H1 (cell line): ENCODE data around the gene PAQR5. TPM values are rescaled to one million over a fixed set of nuclear protein-coding genes. Genes with fewer than 3 reads are reported as not detected.

Source experiments
- CTCF ChIA-PET: fragments of 300-600 bp; sonication (Branson Sonifier 250); formaldehyde crosslinking; loops from one replicate; lab custom pipeline; 2021; ENCODE audit not compliant: partially characterized antibody; lab: Charles Lee
- POLR2A ChIA-PET: fragments of 300-600 bp; sonication (Branson Sonifier 250); formaldehyde crosslinking; loops from one replicate; lab custom pipeline; 2021; ENCODE audit warnings: inconsistent platforms; ENCODE audit not compliant: partially characterized antibody; lab: Charles Lee
- DNase-seq, 2 experiments: peaks; one replicate each; pipeline versions ENCODE4 v3.0.0 to v3.0.0-alpha.2; 2010 to 2022; ENCODE audit warnings: low spot score in 2 of 2, low read depth in 1 of 2, mixed read lengths in 1 of 2
- FAIRE-seq: peaks from 2 replicates; lab custom pipeline; 2011; peaks lifted over from hg19 to GRCh38; lab: Jason Lieb, UNC
- H2AFZ ChIP-seq: 2 replicates; pipeline ENCODE4 v1.8.1; 2012; ENCODE audit warnings: low read length, inconsistent platforms
- H2AK5ac ChIP-seq: 2 replicates; pipeline ENCODE4 v1.6.1; 2013; ENCODE audit warnings: low read depth, low read length
- H2BK120ac ChIP-seq: replicated peaks from 2 replicates; pipeline ENCODE3; 2013; ENCODE audit warnings: low read depth, low read length, inconsistent platforms
- H2BK12ac ChIP-seq: 2 replicates; pipeline ENCODE4 v1.6.1; 2013; ENCODE audit warnings: low read depth, low read length
- H2BK15ac ChIP-seq: 2 replicates; pipeline ENCODE4 v1.6.1; 2013; ENCODE audit warnings: low read length
- H2BK20ac ChIP-seq: 2 replicates; pipeline ENCODE4 v1.6.1; 2013; ENCODE audit warnings: low read length
- H2BK5ac ChIP-seq: 2 replicates; pipeline ENCODE4 v1.6.1; 2013; ENCODE audit warnings: low read depth, low read length
- H3K14ac ChIP-seq: 2 replicates; pipeline ENCODE4 v1.6.1; 2013; ENCODE audit warnings: inconsistent platforms; ENCODE audit not compliant: insufficient read length
- H3K18ac ChIP-seq: 2 replicates; pipeline ENCODE4 v1.6.1; 2013; ENCODE audit warnings: low read length; ENCODE audit errors: extremely low read depth
- H3K23ac ChIP-seq: 2 replicates; pipeline ENCODE4 v1.6.1; 2013; ENCODE audit warnings: inconsistent platforms; ENCODE audit not compliant: insufficient read length
- H3K23me2 ChIP-seq: 2 replicates; pipeline ENCODE4 v1.6.1; 2013; ENCODE audit warnings: low read depth, low read length
- H3K27ac ChIP-seq: 2 replicates; pipeline ENCODE4 v1.6.1; 2011; ENCODE audit warnings: low read depth, low read length, inconsistent platforms
- H3K27me3 ChIP-seq, 4 experiments: replicated peaks in 1 of 4; 1 replicate in 1 of 4; 2 replicates in 3 of 4; pipeline versions ENCODE4 v1.6.1 to v1.8.1; 2011 to 2013; ENCODE audit warnings: low read length in 3 of 4, mild to moderate bottlenecking in 3 of 4, inconsistent platforms in 2 of 4, mixed read lengths in 2 of 4, moderate library complexity in 1 of 4; ENCODE audit not compliant: control insufficient read depth in 3 of 4, insufficient read depth in 3 of 4; ENCODE audit errors: extremely low read depth in 1 of 4
- H3K36me3 ChIP-seq, 4 experiments: 2 replicates each; pipeline versions ENCODE4 v1.6.1 to v1.8.1; 2011 to 2013; ENCODE audit warnings: mild to moderate bottlenecking in 4 of 4, low read length in 3 of 4, moderate library complexity in 2 of 4, control low read depth in 1 of 4, inconsistent platforms in 1 of 4; ENCODE audit not compliant: insufficient read depth in 4 of 4, control insufficient read depth in 2 of 4
- H3K4ac ChIP-seq: replicated peaks from 2 replicates; pipeline ENCODE3; 2013; ENCODE audit warnings: low read length, low read depth, mixed read lengths, inconsistent platforms; ENCODE audit not compliant: insufficient read length
- H3K4me1 ChIP-seq, 4 experiments: replicated peaks in 1 of 4; 1 replicate in 1 of 4; 2 replicates in 3 of 4; pipeline versions ENCODE4 v1.6.1 to v1.8.1; 2011 to 2013; ENCODE audit warnings: low read length in 3 of 4, inconsistent platforms in 2 of 4, mixed read lengths in 1 of 4; ENCODE audit not compliant: insufficient read depth in 4 of 4, control insufficient read depth in 3 of 4
- H3K4me2 ChIP-seq, 2 experiments: 2 replicates each; pipeline versions ENCODE4 v1.6.1 to v1.8.1; 2011 to 2013; ENCODE audit warnings: low read depth in 2 of 2, low read length in 2 of 2, control low read depth in 1 of 2, inconsistent platforms in 1 of 2, mild to moderate bottlenecking in 1 of 2; ENCODE audit not compliant: insufficient read depth in 1 of 2
- H3K4me3 ChIP-seq, 4 experiments: fragments of 200-600, 300-600 bp in 1 of 4; sonication (generic), shearing (Covaris generic), sonication (Bioruptor Twin) in 1 of 4; 2 replicates each; pipeline versions ENCODE4 v1.5.1 to v1.8.1; 2011 to 2016; ENCODE audit warnings: low read length in 4 of 4, low read depth in 3 of 4, control low read depth in 2 of 4, inconsistent platforms in 2 of 4, mild to moderate bottlenecking in 2 of 4, mixed read lengths in 1 of 4, moderate library complexity in 1 of 4; ENCODE audit not compliant: insufficient read depth in 2 of 4; ENCODE audit errors: extremely low read depth in 1 of 4
- H3K56ac ChIP-seq: replicated peaks from 2 replicates; pipeline ENCODE3; 2013; ENCODE audit warnings: low read depth, mild to moderate bottlenecking, mixed read lengths, low read length, inconsistent platforms; ENCODE audit not compliant: insufficient read length
- H3K79me1 ChIP-seq: 2 replicates; pipeline ENCODE4 v1.6.1; 2013; ENCODE audit warnings: low read depth, low read length, control low read depth
- H3K79me2 ChIP-seq, 2 experiments: 2 replicates each; pipeline versions ENCODE4 v1.6.1 to v1.8.1; 2012 to 2013; ENCODE audit warnings: low read length in 2 of 2, mild to moderate bottlenecking in 2 of 2, inconsistent platforms in 1 of 2; ENCODE audit not compliant: insufficient read depth in 2 of 2, control insufficient read depth in 1 of 2
- H3K9ac ChIP-seq, 4 experiments: replicated peaks in 1 of 4; 1 replicate in 1 of 4; 2 replicates in 3 of 4; pipeline versions ENCODE4 v1.6.1 to v1.8.1; 2011 to 2013; ENCODE audit warnings: low read depth in 3 of 4, low read length in 3 of 4, control low read depth in 2 of 4, mild to moderate bottlenecking in 2 of 4, moderate library complexity in 2 of 4, inconsistent platforms in 1 of 4; ENCODE audit errors: extremely low read depth in 1 of 4
- H3K9me3 ChIP-seq, 2 experiments: 2 replicates each; pipeline versions ENCODE4 v1.6.1 to v1.8.1; 2012 to 2013; ENCODE audit warnings: mild to moderate bottlenecking in 2 of 2, moderate library complexity in 2 of 2, control low read depth in 1 of 2, inconsistent platforms in 1 of 2, low read depth in 1 of 2, low read length in 1 of 2, mixed read lengths in 1 of 2; ENCODE audit not compliant: insufficient read depth in 2 of 2
- H4K20me1 ChIP-seq, 2 experiments: replicated peaks in 1 of 2; 2 replicates each; pipeline versions ENCODE3 to v1.8.1; 2011 to 2013; ENCODE audit warnings: inconsistent platforms in 2 of 2, low read length in 2 of 2, mild to moderate bottlenecking in 1 of 2; ENCODE audit not compliant: insufficient read depth in 2 of 2, control insufficient read depth in 1 of 2
- H4K5ac ChIP-seq: 2 replicates; pipeline ENCODE4 v1.6.1; 2013; ENCODE audit warnings: low read length, low read depth, mixed read lengths, inconsistent platforms; ENCODE audit not compliant: insufficient read length
- H4K8ac ChIP-seq: 2 replicates; pipeline ENCODE4 v1.8.0; 2013; ENCODE audit warnings: mild to moderate bottlenecking, moderate library complexity, low read length, inconsistent platforms; ENCODE audit not compliant: insufficient read depth; ENCODE audit errors: extremely low read depth
- H4K91ac ChIP-seq: replicated peaks from 2 replicates; pipeline ENCODE3; 2013; ENCODE audit warnings: low read length, mixed read lengths, inconsistent platforms; ENCODE audit not compliant: insufficient read length
- CHD1 ChIP-seq: IDR thresholded peaks from 2 replicates; pipeline ENCODE4 v1.6.1; 2012; ENCODE audit warnings: low read depth, low read length, improper control_type of control experiment
- EGR1 ChIP-seq: IDR thresholded peaks from 2 replicates; pipeline ENCODE4 v1.6.1; 2011; ENCODE audit warnings: low read depth, low read length, borderline replicate concordance
- MAFK ChIP-seq: IDR thresholded peaks from 2 replicates; pipeline ENCODE4 v1.6.1; 2012; ENCODE audit warnings: low read depth, mild to moderate bottlenecking, improper control_type of control experiment, low read length
- TBP ChIP-seq: IDR thresholded peaks from 2 replicates; pipeline ENCODE4 v1.6.1; 2011; ENCODE audit warnings: low read depth, low read length, improper control_type of control experiment
- WGBS, 2 experiments: shearing (Covaris generic) in 1 of 2; methylation state at CpG; one replicate each; pipeline versions ENCODE4 v1.1.6 to v1.1.7; 2013 to 2015; ENCODE audit warnings: low lambda C conversion rate in 2 of 2, mixed read lengths in 2 of 2, inconsistent platforms in 1 of 2, low coverage in 1 of 2, missing lambda C conversion rate in 1 of 2; ENCODE audit not compliant: insufficient replicate concordance in 2 of 2, insufficient coverage in 1 of 2, insufficient read length in 1 of 2; ENCODE audit errors: extremely low coverage in 1 of 2, missing lambda C conversion rate in 1 of 2; 5-methylcytosine and 5-hydroxymethylcytosine counted together
- polyA plus RNA-seq, 7 experiments: library from polyadenylated mRNA; depleted of rRNA in 3 of 7; stranded (reverse) in 5 of 7; unstranded in 2 of 7; fragments of >200 nt in 5 of 7; fragments of 200-250 nt in 2 of 7; gene quantifications; 1 replicate in 5 of 7; 2 replicates in 1 of 7; 4 replicates in 1 of 7; pipeline versions ENCODE4 v1.2.1 to v1.2.3, GENCODE V29; 2011 to 2013; ENCODE audit warnings: missing spikeins in 2 of 7, mixed read lengths in 2 of 7
- total RNA-seq: library from RNA; stranded (reverse); fragmentation: NEBNext Ultra II Directional; extraction: Animal tissue kit (Norgen Biotek cat#: 25700); gene quantifications from 2 replicates; pipeline ENCODE4 v1.2.1, GENCODE V29; 2021

PAQR5 gene
- total and polyA plus RNA-seq, 2 of the 8 experiments (the other 6 are each of a cell fraction or from before 2014, with no cell fraction given), result 8.7 to 18.1 TPM

DNA sequence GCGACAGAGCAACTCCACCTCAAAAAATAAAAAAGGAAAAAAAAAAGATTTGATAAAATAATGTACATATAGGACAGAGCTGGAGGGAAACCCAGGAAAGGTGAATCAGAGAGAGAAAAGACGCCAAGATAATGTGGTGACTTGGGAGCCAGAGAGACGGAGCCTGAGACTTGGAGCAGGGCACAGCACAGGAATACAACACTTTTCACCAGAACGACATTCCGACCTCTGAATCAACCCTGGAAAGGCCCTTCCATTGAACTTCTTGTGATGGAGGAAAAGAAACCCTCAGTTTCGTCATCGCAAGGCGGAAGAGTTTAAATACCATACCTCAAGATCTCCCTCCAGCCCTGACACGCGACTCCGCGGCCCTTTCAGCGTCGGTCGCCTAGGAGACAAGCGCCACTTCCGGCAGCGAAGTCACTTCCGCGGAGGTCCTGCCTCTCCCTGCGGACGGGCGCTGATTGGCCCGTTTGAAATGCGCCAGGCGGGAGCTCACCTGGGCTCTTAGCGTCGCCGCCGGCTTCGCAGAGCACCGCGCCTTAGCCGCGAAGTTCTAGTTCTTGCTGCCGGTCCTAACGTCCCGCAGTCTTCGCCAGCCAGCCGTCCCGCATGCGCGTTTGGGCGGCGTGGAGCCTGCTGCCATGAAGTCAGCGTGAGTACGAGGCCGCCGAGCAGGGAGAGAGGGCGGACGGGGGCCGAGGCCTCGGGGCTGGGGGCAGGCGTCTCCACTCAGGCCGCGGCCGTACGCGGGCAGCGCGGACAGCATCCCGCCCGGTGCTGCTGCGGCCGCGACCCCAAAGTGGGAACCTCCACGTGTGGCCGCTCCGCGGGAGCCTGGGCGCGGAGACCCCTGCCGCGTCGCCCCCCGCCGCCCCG is 115.3 kb downstream of the PAQR5 start, which contains the start of gene KIF23:
KIF23 (plus strand) TSS at position 528 of the 879 bp plus-strand sequence; CDS start at position 645, 117 bp downstream.
- Histone ChIP-seq H2AFZ (peak within 1 kb of the TSS; percentile 90; the same call in 1 of the 2 replicates), H3K9ac (peak within 1 kb of the TSS; percentile 64 to 81 (median 70)), H3K14ac (no peak within 1 kb of the TSS), H4K20me1 (peaks cover 0 to 2% of the 10 kb centered on the region in 2 experiments), H4K8ac (peak within 1 kb of the TSS; percentile 41; the same call in 1 of the 2 replicates), H3K23me2 (peaks cover 5% of the 10 kb centered on the region; the same call in 1 of the 2 replicates), H2BK20ac (no peak within 1 kb of the TSS), H2BK12ac (no peak within 1 kb of the TSS), H3K4me2 (peak within 1 kb of the TSS; percentile 78 to 92), H3K18ac (peak within 1 kb of the TSS; percentile 97), H4K5ac (peak within 1 kb of the TSS; percentile 91), H3K79me1 (peaks cover 3% of the 10 kb centered on the region), H3K56ac (peak within 1 kb of the TSS; percentile 60), H3K4me1 (peaks cover 0 to 2% (median under 1%) of the 10 kb centered on the region in 4 experiments; a peak in 2 of 7 replicates), H2BK15ac (no peak within 1 kb of the TSS), H3K4me3 (peak within 1 kb of the TSS; percentile 81 to 95 (median 88)), H2BK5ac (peak within 1 kb of the TSS; percentile 77), H3K4ac (no peak within 1 kb of the TSS), H4K91ac (peak within 1 kb of the TSS; percentile 79), H3K27me3 (no peaks in the 10 kb centered on the region), H2BK120ac (no peak within 1 kb of the TSS), H3K79me2 (peaks cover 5 to 40% of the 10 kb centered on the region in 2 experiments; a peak in 3 of 4 replicates), H3K9me3 (no peaks in the 10 kb centered on the region), H3K23ac (no peak within 1 kb of the TSS), H3K27ac (peak within 1 kb of the TSS; percentile 53; the same call in 1 of the 2 replicates), H3K36me3 (peaks cover 4 to 18% (median 11%) of the 10 kb centered on the region in 4 experiments; a peak in 7 of 8 replicates), H2AK5ac (no peak within 1 kb of the TSS)
- CTCF ChIA-PET, result interaction anchor here (0.6 to 1.3 kb wide), 7 partner anchors 11 to 381 kb away, joined by 3 to 4 read pairs (median 3); no protein-coding TSS in a partner anchor
- FAIRE-seq (no peak), DNase-seq (peak; percentile 84 to 90)
- WGBS, 2 experiments, result 3% methylated on average over 60 of the region's 78 CpGs; no CpG with 5 or more reads in 1 of the 2 experiments
- POLR2A ChIA-PET, result interaction anchor here (0.6 to 8.0 kb wide), 11 partner anchors 8 to 1704 kb away, joined by 3 to 97 read pairs (median 5); partner anchors contain the start of genes GLCE and RPLP1
- TF ChIP-seq EGR1 (no peak), MAFK (no peak), TBP (peak; percentile 80), CHD1 (no peak)
